ENCODE data around the gene BCR. TPM values are rescaled to one million over a fixed set of nuclear protein-coding genes. Genes with fewer than 3 reads are reported as not detected.

The BCR gene
- total RNA-seq, 2 experiments from 2014 or later = 30.4 to 32.0 TPM

GRCh38 chr22:23193196-23193827, 13.0 kb downstream of the BCR start:
- H3K9me3 Mint-ChIP-seq = no peaks in the 10 kb centered on the region
- POLR2A ChIA-PET = no interaction called here

GRCh38 chr22:23193882-23194281, 13.6 kb downstream of the BCR start:
- DNase-seq (no peak), ATAC-seq (no peak)
- H3K36me3 Mint-ChIP-seq (ENCODE audit: low read depth) = peaks cover 3% of the 10 kb centered on the region
- ChIA-PET POLR2A (no interaction called here), CTCF (interaction anchor here (1.5 kb wide), 1 partner anchor 97 kb away, joined by 3 read pairs; no protein-coding TSS in a partner anchor)
- H3K4me1 Mint-ChIP-seq (ENCODE audit: low read depth) = peaks cover 32% of the 10 kb centered on the region
- TF ChIP-seq CTCF (IDR thresholded peaks at IDR 0.05) = no peak
- no peaks in the 10 kb centered on the region for H3K27me3 Mint-ChIP-seq
- intact Hi-C loops (cut with micrococcal nuclease) = no loop called here
- no peak overlapping the region for H3K27ac Mint-ChIP-seq
- no peaks in the 10 kb centered on the region for H3K9me3 Mint-ChIP-seq
- H3K4me3 Mint-ChIP-seq = no peak overlapping the region

More at GRCh38 chr22:23193196-23193827, 13.0 kb downstream of the BCR start:
- Mint-ChIP-seq H3K36me3 (ENCODE audit: low read depth) (peaks cover 3% of the 10 kb centered on the region), H3K4me3 (no peak overlapping the region), H3K27me3 (no peaks in the 10 kb centered on the region), H3K27ac (no peak overlapping the region), H3K4me1 (ENCODE audit: low read depth) (peaks cover 30% of the 10 kb centered on the region)
- TF ChIP-seq CTCF (IDR thresholded peaks at IDR 0.05) = no peak
- no peak for DNase-seq
- ATAC-seq = no peak
- intact Hi-C loops (cut with micrococcal nuclease) = no loop called here
- CTCF ChIA-PET = no interaction called here

- DNase-seq (no peak), ATAC-seq (no peak)
- Mint-ChIP-seq H3K27me3 (no peaks in the 10 kb centered on the region), H3K27ac (peak overlapping the region; percentile 27), H3K4me3 (no peak overlapping the region), H3K4me1 (ENCODE audit: low read depth) (peaks cover 44% of the 10 kb centered on the region), H3K9me3 (no peaks in the 10 kb centered on the region), H3K36me3 (ENCODE audit: low read depth) (no peaks in the 10 kb centered on the region)
- CTCF ChIA-PET = interaction anchor here (1.3 kb wide), 1 partner anchor 39 kb away, joined by 3 read pairs; no protein-coding TSS in a partner anchor
- TF ChIP-seq CTCF (IDR thresholded peaks at IDR 0.05) = no peak
- POLR2A ChIA-PET = interaction anchor here (1.1 kb wide), 1 partner anchor 16 kb away, joined by 3 read pairs; no protein-coding TSS in a partner anchor
- intact Hi-C loops (cut with micrococcal nuclease) = no loop called here
Measured at GRCh38 chr22:23196165-23196564, 15.9 kb downstream of the BCR start.

GRCh38 chr22:23197836-23198235, 17.5 kb downstream of the BCR start:
- DNase-seq = no peak
- no peak overlapping the region for H3K27ac Mint-ChIP-seq
- H3K4me1 Mint-ChIP-seq (ENCODE audit: low read depth) = peaks cover 41% of the 10 kb centered on the region
- ChIA-PET CTCF (no interaction called here), POLR2A (interaction anchor here (1.0 to 1.4 kb wide), 3 partner anchors 8 to 46 kb away, joined by 3 to 5 read pairs (median 4); no protein-coding TSS in a partner anchor)
- TF ChIP-seq CTCF (IDR thresholded peaks at IDR 0.05) = no peak
- H3K36me3 Mint-ChIP-seq (ENCODE audit: low read depth) = no peaks in the 10 kb centered on the region
- no peaks in the 10 kb centered on the region for H3K9me3 Mint-ChIP-seq
- H3K4me3 Mint-ChIP-seq = no peak overlapping the region
- no peak for ATAC-seq
- no peaks in the 10 kb centered on the region for H3K27me3 Mint-ChIP-seq
- intact Hi-C loops (cut with micrococcal nuclease) = no loop called here

- Mint-ChIP-seq H3K4me3 (no peak overlapping the region), H3K27ac (peak overlapping the region; percentile 13), H3K4me1 (ENCODE audit: low read depth) (peaks cover 36% of the 10 kb centered on the region), H3K36me3 (ENCODE audit: low read depth) (no peaks in the 10 kb centered on the region), H3K9me3 (no peaks in the 10 kb centered on the region), H3K27me3 (no peaks in the 10 kb centered on the region)
- ATAC-seq (no peak), DNase-seq (no peak)
- intact Hi-C loops (cut with micrococcal nuclease) = no loop called here
- ChIA-PET CTCF (interaction anchor here (1.4 kb wide), 2 partner anchors 10 to 83 kb away, joined by 3 to 4 read pairs; no protein-coding TSS in a partner anchor), POLR2A (no interaction called here)
- no peak for TF ChIP-seq CTCF (IDR thresholded peaks at IDR 0.05)
Measured at GRCh38 chr22:23199159-23199558, 18.9 kb downstream of the BCR start.

Data from activated CD8-positive, alpha-beta T cell treated with anti-CD3 and anti-CD28 coated beads for 36 hours (primary cell).